HCT116 (cell line): ENCODE results near the gene SEC61A1. TPM values are rescaled to one million over a fixed set of nuclear protein-coding genes. Genes with fewer than 3 reads are reported as not detected.

ENCODE experiments used
- ATAC-seq: fragments of 200-7000 bp; cut with Tn5 transposase; 2 replicates; pipeline ENCODE4 v1.9.1; 2020; ENCODE audit warnings: mild to moderate bottlenecking, moderate library complexity
- BruUV-seq: library from RNA; stranded (reverse); fragments of 400-500 nt; replicated peaks from 2 replicates; lab custom pipeline; 2021; lab: Mats Ljungman, UMichigan
- CTCF ChIA-PET: fragments of 300-600 bp; sonication (Branson Sonifier 250); formaldehyde crosslinking; loops from one replicate; lab custom pipeline; 2021; ENCODE audit warnings: antibody characterized with exemption; lab: Charles Lee
- POLR2A ChIA-PET: fragments of 300-600, 350-600 bp; sonication (Branson Sonifier 250); formaldehyde crosslinking; loops from one replicate; lab custom pipeline; 2021; ENCODE audit warnings: antibody characterized with exemption; lab: Charles Lee
- RAD21 ChIA-PET, 2 experiments: fragments of 300-600 bp; sonication (Branson Sonifier 250); formaldehyde crosslinking; loops; one replicate each; lab custom pipeline; 2023; ENCODE audit warnings: low total read pairs in 2 of 2; ENCODE audit not compliant: uncharacterized antibody in 2 of 2, unreplicated experiment in 2 of 2, low non-redundant PET in 1 of 2; lab: Charles Lee
- DNase-seq: peaks from one replicate; pipeline ENCODE4 v3.0.0-alpha.2; 2010; ENCODE audit warnings: low read depth, low spot score
- H2AFZ ChIP-seq: fragments of 200-600 bp; shearing (Covaris generic), sonication (generic); 2 replicates; pipeline ENCODE4 v1.6.1; 2017; ENCODE audit warnings: low read depth, mixed run types, mixed read lengths, antibody characterized with exemption, low read length; ENCODE audit not compliant: poor library complexity, severe bottlenecking
- H3K27ac ChIP-seq: 2 replicates; pipeline ENCODE4 v1.5.1; 2012; ENCODE audit warnings: low read depth, low read length
- H3K27me3 ChIP-seq: fragments of 200-600 bp; sonication (generic); 2 replicates; pipeline ENCODE4 v1.6.1; 2016; ENCODE audit warnings: mixed run types, low read length, mixed read lengths; ENCODE audit not compliant: insufficient read depth
- H3K36me3 ChIP-seq, 2 experiments: fragments of 200-500 bp in 1 of 2; fragments of 200-600 bp in 1 of 2; sonication (Bioruptor generic) in 1 of 2; sonication (generic) in 1 of 2; 2 replicates each; pipeline versions ENCODE4 v1.5.1 to v1.6.1; 2014 to 2016; ENCODE audit warnings: low read length in 2 of 2, inconsistent platforms in 1 of 2, mixed read lengths in 1 of 2, mixed run types in 1 of 2; ENCODE audit not compliant: insufficient read depth in 2 of 2, control insufficient read depth in 1 of 2
- H3K4me1 ChIP-seq, 2 experiments: fragments of 200-600 bp in 1 of 2; sonication (generic) in 1 of 2; 2 replicates each; pipeline versions ENCODE4 v1.5.1 to v1.6.1; 2012 to 2017; ENCODE audit warnings: low read length in 2 of 2, inconsistent platforms in 1 of 2, mild to moderate bottlenecking in 1 of 2, mixed read lengths in 1 of 2, mixed run types in 1 of 2, moderate library complexity in 1 of 2; ENCODE audit not compliant: insufficient read depth in 2 of 2, control insufficient read depth in 1 of 2
- H3K4me2 ChIP-seq: fragments of 200-600 bp; sonication (generic); 2 replicates; pipeline ENCODE4 v1.6.1; 2017; ENCODE audit warnings: mixed run types, low read length, mixed read lengths
- H3K4me3 ChIP-seq, 2 experiments: fragments of 200-600 bp in 1 of 2; sonication (generic) in 1 of 2; replicated peaks in 1 of 2; 2 replicates each; pipeline ENCODE4 v1.5.1; 2011 to 2016; ENCODE audit warnings: low read length in 2 of 2, control low read depth in 1 of 2, low read depth in 1 of 2, mild to moderate bottlenecking in 1 of 2, mixed read lengths in 1 of 2, mixed run types in 1 of 2
- H3K79me2 ChIP-seq: fragments of 200-600 bp; sonication (generic); 2 replicates; pipeline ENCODE4 v1.6.1; 2017; ENCODE audit warnings: mild to moderate bottlenecking, mixed run types, low read length, moderate library complexity, mixed read lengths; ENCODE audit not compliant: insufficient read depth
- H3K9ac ChIP-seq: fragments of 200-600 bp; sonication (generic); 2 replicates; pipeline ENCODE4 v1.6.1; 2016; ENCODE audit warnings: low read length, mixed read lengths
- H3K9me2 ChIP-seq: fragments of 200-600 bp; sonication (generic), shearing (Covaris generic); 2 replicates; pipeline ENCODE4 v1.6.1; 2017; ENCODE audit warnings: mixed run types, mild to moderate bottlenecking, moderate library complexity; ENCODE audit not compliant: insufficient read depth
- H3K9me3 ChIP-seq, 2 experiments: fragments of 200-500 bp in 1 of 2; fragments of 200-600 bp in 1 of 2; sonication (Bioruptor generic) in 1 of 2; sonication (generic) in 1 of 2; 2 replicates each; pipeline ENCODE4 v1.6.1; 2014 to 2017; ENCODE audit warnings: low read length in 2 of 2, mixed read lengths in 2 of 2, inconsistent platforms in 1 of 2, low read depth in 1 of 2, mild to moderate bottlenecking in 1 of 2, mixed run types in 1 of 2, moderate library complexity in 1 of 2; ENCODE audit not compliant: control insufficient read depth in 1 of 2, insufficient read depth in 1 of 2
- H4K20me1 ChIP-seq: fragments of 200-600 bp; sonication (generic), shearing (Covaris generic); 2 replicates; pipeline ENCODE4 v1.6.1; 2017; ENCODE audit warnings: mixed run types, mild to moderate bottlenecking, moderate library complexity; ENCODE audit not compliant: insufficient read depth
- CBX3 ChIP-seq: IDR thresholded peaks from 2 replicates; pipeline ENCODE4 v1.6.1; 2012; ENCODE audit warnings: low read depth
- CEBPB ChIP-seq: IDR thresholded peaks from 2 replicates; pipeline ENCODE4 v1.6.1; 2012; ENCODE audit warnings: low read depth
- FOSL1 ChIP-seq: IDR thresholded peaks from 2 replicates; pipeline ENCODE4 v1.6.1; 2012; ENCODE audit warnings: low read depth
- JUND ChIP-seq: IDR thresholded peaks from 2 replicates; pipeline ENCODE4 v1.6.1; 2012
- POLR2AphosphoS5 ChIP-seq: IDR thresholded peaks from 2 replicates; pipeline ENCODE4 v1.6.1; 2011; ENCODE audit warnings: mild to moderate bottlenecking, low read depth, low read length, moderate library complexity
- SIN3A ChIP-seq: IDR thresholded peaks from 2 replicates; pipeline ENCODE4 v1.6.1; 2012; ENCODE audit warnings: low read depth
- SP1 ChIP-seq: IDR thresholded peaks from 2 replicates; pipeline ENCODE4 v1.6.1; 2012; ENCODE audit warnings: low read depth
- SRF ChIP-seq: IDR thresholded peaks from 2 replicates; pipeline ENCODE4 v1.6.1; 2012; ENCODE audit warnings: low read depth
- TCF7L2 ChIP-seq: IDR thresholded peaks from 2 replicates; pipeline ENCODE4 v1.7.0; 2011; ENCODE audit warnings: borderline replicate concordance, inconsistent platforms; ENCODE audit not compliant: insufficient read depth, insufficient read length; ENCODE audit errors: extremely low read depth
- intact Hi-C: fragments of 100-400 bp; cut with micrococcal nuclease; formaldehyde crosslinking; loops from 2 replicates; pipeline ENCODE4 v1.10.0; 2022
- total RNA-seq: library from RNA; stranded (reverse); gene quantifications from one replicate; pipeline ENCODE4 v1.2.1, GENCODE V29; 2021; ENCODE audit not compliant: unreplicated experiment
- TF ChIP-seq, protein P1 (sequence below), 3 experiments: fragments of 200-600 bp in 1 of 3; sonication (generic) in 1 of 3; IDR thresholded peaks in 2 of 3; conservative IDR thresholded peaks in 1 of 3; 2 replicates each; pipeline ENCODE4 v1.5.1; 2012 to 2017; ENCODE audit warnings: low read depth in 2 of 3, low read length in 2 of 3, antibody characterized with exemption in 1 of 3, borderline replicate concordance in 1 of 3, control low read depth in 1 of 3, mild to moderate bottlenecking in 1 of 3, mixed read lengths in 1 of 3, mixed run types in 1 of 3, moderate library complexity in 1 of 3; ENCODE audit not compliant: insufficient read depth in 1 of 3
- TF ChIP-seq, protein P2 (sequence below): IDR thresholded peaks from 2 replicates; pipeline ENCODE4 v1.6.1; 2011; ENCODE audit warnings: mild to moderate bottlenecking, low read length, moderate library complexity; ENCODE audit not compliant: insufficient replicate concordance; ENCODE audit errors: extremely low read depth

The SEC61A1 gene
- total RNA-seq, 1 experiment from 2014 or later, result 176 TPM

DNA sequence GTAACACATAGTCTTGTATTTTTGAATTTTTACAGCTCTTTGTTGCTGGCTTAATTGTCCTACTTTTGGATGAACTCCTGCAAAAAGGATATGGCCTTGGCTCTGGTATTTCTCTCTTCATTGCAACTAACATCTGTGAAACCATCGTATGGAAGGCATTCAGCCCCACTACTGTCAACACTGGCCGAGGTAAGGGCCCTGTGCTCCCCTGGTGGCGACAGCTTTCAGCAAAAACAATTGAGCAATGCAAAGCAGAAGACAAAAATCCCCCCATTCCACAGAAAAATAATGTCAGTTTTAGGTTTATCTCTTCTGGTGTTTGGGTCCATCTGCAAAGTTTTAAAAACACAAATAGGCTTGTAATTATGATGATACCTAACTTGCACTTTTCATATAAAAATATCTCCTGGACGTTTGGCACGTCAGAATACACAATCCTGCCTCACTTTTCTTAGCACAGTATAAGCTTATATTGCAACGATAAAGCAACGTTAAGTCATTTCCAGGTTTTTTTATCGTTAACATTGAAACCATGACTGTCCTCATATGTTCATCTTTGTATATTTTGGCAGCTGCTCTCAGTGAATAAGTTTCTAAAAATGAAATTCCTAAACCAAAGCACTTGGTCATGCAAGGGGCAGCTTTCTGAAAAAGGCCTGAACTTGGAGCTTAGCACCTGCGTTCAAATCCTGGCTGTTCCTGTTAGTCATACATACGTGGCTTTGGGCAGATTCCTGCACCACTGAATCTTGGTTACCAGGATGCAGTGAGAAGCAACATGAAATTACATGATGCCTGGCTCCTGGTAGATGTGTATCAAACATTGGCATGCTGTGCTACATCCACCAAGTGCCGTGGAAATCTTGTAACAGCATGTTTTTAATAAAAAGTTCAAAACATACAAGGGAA lies 8.5 kb downstream of the SEC61A1 start:
- H3K9ac ChIP-seq, result no peak overlapping the region
- no peak overlapping the region for H2AFZ ChIP-seq
- no peaks in the 10 kb centered on the region for H3K27me3 ChIP-seq
- peaks cover 68 to 76% of the 10 kb centered on the region in 2 experiments for H3K36me3 ChIP-seq
- no TSS peak for BruUV-seq
- H3K4me1 ChIP-seq, result no peaks in the 10 kb centered on the region
- intact Hi-C loops, result loop anchor here (10.0 kb wide), 1 partner anchor 406 kb away; no protein-coding TSS in a partner anchor
- H3K4me2 ChIP-seq, result no peak overlapping the region
- H3K27ac ChIP-seq, result no peak overlapping the region
- RAD21 ChIA-PET, result no interaction called here
- no peaks in the 10 kb centered on the region for H3K9me2 ChIP-seq
- peaks cover 12% of the 10 kb centered on the region; the same call in 1 of the 2 replicates for H4K20me1 ChIP-seq
- no peak for ATAC-seq
- H3K4me3 ChIP-seq, result no peak overlapping the region
- TF ChIP-seq, protein P1, sequence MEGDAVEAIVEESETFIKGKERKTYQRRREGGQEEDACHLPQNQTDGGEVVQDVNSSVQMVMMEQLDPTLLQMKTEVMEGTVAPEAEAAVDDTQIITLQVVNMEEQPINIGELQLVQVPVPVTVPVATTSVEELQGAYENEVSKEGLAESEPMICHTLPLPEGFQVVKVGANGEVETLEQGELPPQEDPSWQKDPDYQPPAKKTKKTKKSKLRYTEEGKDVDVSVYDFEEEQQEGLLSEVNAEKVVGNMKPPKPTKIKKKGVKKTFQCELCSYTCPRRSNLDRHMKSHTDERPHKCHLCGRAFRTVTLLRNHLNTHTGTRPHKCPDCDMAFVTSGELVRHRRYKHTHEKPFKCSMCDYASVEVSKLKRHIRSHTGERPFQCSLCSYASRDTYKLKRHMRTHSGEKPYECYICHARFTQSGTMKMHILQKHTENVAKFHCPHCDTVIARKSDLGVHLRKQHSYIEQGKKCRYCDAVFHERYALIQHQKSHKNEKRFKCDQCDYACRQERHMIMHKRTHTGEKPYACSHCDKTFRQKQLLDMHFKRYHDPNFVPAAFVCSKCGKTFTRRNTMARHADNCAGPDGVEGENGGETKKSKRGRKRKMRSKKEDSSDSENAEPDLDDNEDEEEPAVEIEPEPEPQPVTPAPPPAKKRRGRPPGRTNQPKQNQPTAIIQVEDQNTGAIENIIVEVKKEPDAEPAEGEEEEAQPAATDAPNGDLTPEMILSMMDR (IDR thresholded peaks at IDR 0.05 in 2 of 3, conservative IDR thresholded peaks at IDR 0.05 in 1 of 3; ENCODE audit: borderline replicate concordance in 1 of 3, insufficient read depth in 1 of 3, low read depth in 2 of 3, low read length in 2 of 3), result no peak
- no peak for TF ChIP-seq FOSL1
- TF ChIP-seq POLR2AphosphoS5, result no peak
- TF ChIP-seq CBX3, result no peak
- TF ChIP-seq SRF, result no peak
- TF ChIP-seq JUND, result no peak
- no peak for TF ChIP-seq TCF7L2
- TF ChIP-seq, protein P2, sequence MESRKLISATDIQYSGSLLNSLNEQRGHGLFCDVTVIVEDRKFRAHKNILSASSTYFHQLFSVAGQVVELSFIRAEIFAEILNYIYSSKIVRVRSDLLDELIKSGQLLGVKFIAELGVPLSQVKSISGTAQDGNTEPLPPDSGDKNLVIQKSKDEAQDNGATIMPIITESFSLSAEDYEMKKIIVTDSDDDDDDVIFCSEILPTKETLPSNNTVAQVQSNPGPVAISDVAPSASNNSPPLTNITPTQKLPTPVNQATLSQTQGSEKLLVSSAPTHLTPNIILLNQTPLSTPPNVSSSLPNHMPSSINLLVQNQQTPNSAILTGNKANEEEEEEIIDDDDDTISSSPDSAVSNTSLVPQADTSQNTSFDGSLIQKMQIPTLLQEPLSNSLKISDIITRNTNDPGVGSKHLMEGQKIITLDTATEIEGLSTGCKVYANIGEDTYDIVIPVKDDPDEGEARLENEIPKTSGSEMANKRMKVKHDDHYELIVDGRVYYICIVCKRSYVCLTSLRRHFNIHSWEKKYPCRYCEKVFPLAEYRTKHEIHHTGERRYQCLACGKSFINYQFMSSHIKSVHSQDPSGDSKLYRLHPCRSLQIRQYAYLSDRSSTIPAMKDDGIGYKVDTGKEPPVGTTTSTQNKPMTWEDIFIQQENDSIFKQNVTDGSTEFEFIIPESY, result no peak
- no peak for TF ChIP-seq SP1
- TF ChIP-seq SIN3A, result no peak
- TF ChIP-seq CEBPB, result no peak
- TF ChIP-seq, all 23 proteins: peak for 0
- Histone ChIP-seq H3K79me2 (peaks cover 64% of the 10 kb centered on the region), H3K9me3 (no peaks in the 10 kb centered on the region)
- ChIA-PET CTCF (no interaction called here), POLR2A (no interaction called here)
- no peak for DNase-seq
